Measurements from ENCODE around the gene EPHA7.

GRCh38 chr6:93210908-93211307 is 208.5 kb downstream of the EPHA7 start:
- TF ChIP-seq EZH2 (IDR thresholded peaks at IDR 0.05) (no peak), POLR2AphosphoS5 (IDR thresholded peaks at IDR 0.05; ENCODE audit: borderline replicate concordance, low read depth, low read length) (no peak), FOXP2 (optimal IDR thresholded peaks at IDR 0.05; ENCODE audit: control extremely low read depth, extremely low read length, insufficient read depth) (no peak)
